Heart left ventricle (tissue), 13 donors: Measurements from ENCODE around the gene DNAJB4.

Source experiments
- CTCF ChIP-seq, 12 donors: fragments of 200-600 bp; sonication (generic) in 4 of 12; IDR thresholded peaks; one replicate each; pipeline versions ENCODE4 v1.5.0 to v1.8.0; 2018 to 2022; ENCODE audit warnings: antibody characterized with exemption in 12 of 12, mild to moderate bottlenecking in 5 of 12
- POLR2A ChIP-seq, 2 donors: fragments of 450-650 bp; IDR thresholded peaks; one replicate each; pipeline ENCODE4 v1.6.1; 2017; ENCODE audit warnings: antibody characterized with exemption in 2 of 2, mild to moderate bottlenecking in 2 of 2, moderate library complexity in 2 of 2
- donor health status: ischemic (EF 13 %, LVEDD 7.1; RV severe dilation, severe dysfunction).
- donor health status: DM: no; HTN: yes; CAD: no.
- donor health status: DM: no; HTN: no; CAD: no.
- donor health status: ischemic (EF 25% LVEDD 6.9; RV normal size, moderate dysfunction).
- donor health status: ischemic (EF 25% LVEDD 5.7; RV mildly dilated, moderate dysfunction).
- donor health status: ischemic (EF 35%, LVEDD 5.7; RV mildly dilated, moderate dysfunction).
- donor health status: nonischemic (EF 11% LVEDD 7.7; RV severe dilation, severe dysfunction).
- donor health status: DM: yes; HTN: yes; CAD: no.
- donor health status: PGD.
- donor health status: ischemic (EF 29% LVEDD 5.4; RV normal size, mild dysfunction).
- donor health status: nonischemic (EF 23%, LVEDD 6.1; RV moderate dilation, normal function).

- TF ChIP-seq CTCF (IDR thresholded peaks at IDR 0.05): no peak
- no peak for TF ChIP-seq POLR2A (IDR thresholded peaks at IDR 0.05)
Measured at GRCh38 chr1:77970192-77970591, 34.5 kb upstream of the DNAJB4 start.
